ENCODE results near the gene IL27RA.

DNA sequence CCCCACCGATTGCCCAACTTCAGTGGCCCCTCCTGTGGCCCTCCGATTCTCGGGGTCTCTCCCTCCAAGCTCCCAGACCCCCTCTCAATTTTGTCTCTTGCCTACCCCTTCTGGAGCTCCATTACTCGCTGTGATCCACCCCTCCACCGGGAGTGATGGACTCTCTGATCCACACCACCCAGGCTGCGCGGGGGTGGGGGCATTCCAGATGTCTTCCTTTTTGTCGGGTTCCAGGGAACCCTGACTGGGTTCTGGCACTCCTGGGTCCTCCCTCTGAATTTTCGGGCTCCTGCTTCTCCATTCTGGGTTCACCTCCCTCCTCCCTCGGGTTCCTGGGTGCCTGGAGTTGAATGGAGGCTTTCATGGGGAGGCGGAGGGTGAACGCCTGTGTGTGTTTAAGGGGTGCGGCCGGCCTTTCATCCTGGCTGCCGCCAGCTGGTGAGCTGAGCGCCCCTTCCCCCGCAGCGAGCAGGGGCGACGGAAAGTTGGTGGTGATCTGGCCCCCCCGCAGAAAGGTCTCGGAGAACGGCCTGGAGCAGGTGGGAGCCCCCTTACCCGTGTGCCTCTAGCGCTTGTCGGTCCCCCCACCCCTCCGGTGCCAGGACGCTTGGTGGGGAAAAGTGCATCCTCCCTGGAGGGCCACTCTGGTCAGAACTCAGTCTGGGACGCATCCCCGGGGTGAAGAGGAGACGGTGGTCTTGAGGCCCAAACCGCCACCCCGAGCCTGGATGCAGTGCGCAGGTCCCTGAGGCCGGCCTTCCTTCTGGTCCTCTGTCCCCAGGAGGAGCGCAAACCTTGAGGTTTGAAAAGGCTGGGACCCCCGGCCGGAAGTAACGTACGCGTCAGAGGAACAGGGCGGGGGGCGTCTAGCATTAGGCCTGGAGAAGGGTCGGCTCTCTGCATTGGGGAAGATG, 42.6 kb downstream of the IL27RA start:
- no peak for TF ChIP-seq CTCF (IDR thresholded peaks at IDR 0.05)
- no peak for TF ChIP-seq POLR2A (IDR thresholded peaks at IDR 0.05)

All from testis (tissue), 2 donors.